VCaP (cell line): Measurements from ENCODE around the gene FCER1A.

ENCODE experiments used
- H3K27ac ChIP-seq: fragments of 450-650 bp; 2 replicates; pipeline ENCODE4 v1.5.1; 2017
- TF ChIP-seq, protein P1 (sequence below): fragments of 450-650 bp; conservative IDR thresholded peaks from 2 replicates; pipeline ENCODE4 v1.5.1; 2017; ENCODE audit warnings: mild to moderate bottlenecking, moderate library complexity

FCER1A gene

GRCh38 chr1:159302095-159302494, at the start of gene FCER1A:
TSS of gene FCER1A (plus strand) at chr1:159302336. CDS start at chr1:159302365, 29 bp downstream.
- TF ChIP-seq, protein P1, sequence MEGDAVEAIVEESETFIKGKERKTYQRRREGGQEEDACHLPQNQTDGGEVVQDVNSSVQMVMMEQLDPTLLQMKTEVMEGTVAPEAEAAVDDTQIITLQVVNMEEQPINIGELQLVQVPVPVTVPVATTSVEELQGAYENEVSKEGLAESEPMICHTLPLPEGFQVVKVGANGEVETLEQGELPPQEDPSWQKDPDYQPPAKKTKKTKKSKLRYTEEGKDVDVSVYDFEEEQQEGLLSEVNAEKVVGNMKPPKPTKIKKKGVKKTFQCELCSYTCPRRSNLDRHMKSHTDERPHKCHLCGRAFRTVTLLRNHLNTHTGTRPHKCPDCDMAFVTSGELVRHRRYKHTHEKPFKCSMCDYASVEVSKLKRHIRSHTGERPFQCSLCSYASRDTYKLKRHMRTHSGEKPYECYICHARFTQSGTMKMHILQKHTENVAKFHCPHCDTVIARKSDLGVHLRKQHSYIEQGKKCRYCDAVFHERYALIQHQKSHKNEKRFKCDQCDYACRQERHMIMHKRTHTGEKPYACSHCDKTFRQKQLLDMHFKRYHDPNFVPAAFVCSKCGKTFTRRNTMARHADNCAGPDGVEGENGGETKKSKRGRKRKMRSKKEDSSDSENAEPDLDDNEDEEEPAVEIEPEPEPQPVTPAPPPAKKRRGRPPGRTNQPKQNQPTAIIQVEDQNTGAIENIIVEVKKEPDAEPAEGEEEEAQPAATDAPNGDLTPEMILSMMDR = no peak
- no peak within 1 kb of the TSS for H3K27ac ChIP-seq

GRCh38 chr1:159261311-159261710, 40.8 kb upstream of the FCER1A start:
- H3K27ac ChIP-seq = no peak overlapping the region
- TF ChIP-seq, protein P1 = no peak

DNA sequence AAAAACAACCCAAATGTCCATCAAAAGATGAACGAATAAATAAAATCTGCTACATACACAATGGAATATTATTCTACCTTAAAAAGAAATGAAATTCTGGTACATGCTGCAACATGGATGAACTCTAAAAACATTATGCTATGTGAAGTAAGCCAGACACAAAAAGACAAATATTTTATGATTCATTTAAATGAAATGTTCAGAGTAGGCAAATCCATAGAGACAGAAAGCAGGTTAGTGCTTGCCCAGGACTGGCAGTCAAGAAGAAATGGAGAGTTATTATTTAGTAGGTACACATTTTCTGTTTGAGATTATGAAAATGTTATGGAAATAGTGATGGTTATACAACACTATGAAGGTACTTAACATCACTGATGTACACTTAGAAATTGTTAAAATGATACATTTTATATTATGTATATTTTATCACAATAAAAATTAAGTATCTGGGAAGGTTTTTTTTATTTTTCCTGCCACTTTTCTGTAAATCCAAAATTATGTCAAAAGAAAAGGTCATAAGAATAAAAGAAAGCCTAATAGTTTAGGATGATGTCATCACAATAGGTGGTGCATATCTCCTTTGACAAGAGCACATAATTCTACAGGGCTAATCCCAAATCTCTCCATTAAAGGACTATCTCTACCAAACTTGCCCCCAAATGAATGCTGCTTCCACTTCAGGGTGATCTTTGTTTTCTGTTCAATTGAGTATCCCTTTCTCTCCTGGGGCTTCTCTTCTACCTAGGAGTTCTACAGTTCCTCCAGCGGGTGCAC, 40.2 kb upstream of the FCER1A start:
- TF ChIP-seq, protein P1 = no peak
- H3K27ac ChIP-seq = no peak overlapping the region

DNA sequence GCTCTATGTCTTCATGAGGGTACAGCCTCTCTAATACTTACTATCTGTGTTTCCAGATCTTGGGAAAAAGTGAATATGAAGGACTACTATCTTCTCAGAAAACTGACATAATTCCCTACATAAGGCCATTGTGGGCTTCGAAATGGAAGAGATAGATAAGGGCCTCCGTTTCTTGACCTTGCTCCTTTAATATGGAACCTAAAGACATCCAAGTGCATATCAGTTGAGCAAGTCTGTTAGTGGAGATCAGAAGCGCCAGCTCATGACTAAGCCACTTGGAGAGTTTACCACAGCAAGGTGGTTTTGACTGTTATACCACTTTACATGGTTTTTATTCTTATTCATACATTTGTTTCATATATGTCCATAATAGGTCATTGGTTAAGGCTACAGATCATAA, 35.3 kb upstream of the FCER1A start:
- TF ChIP-seq, protein P1 = no peak

GRCh38 chr1:159274631-159275030, 27.5 kb upstream of the FCER1A start:
- no peak overlapping the region for H3K27ac ChIP-seq
- TF ChIP-seq, protein P1 = no peak

More for the DNA sequence above, 35.3 kb upstream of the FCER1A start:
- H3K27ac ChIP-seq = no peak overlapping the region

- H3K27ac ChIP-seq = no peak overlapping the region
- TF ChIP-seq, protein P1 = no peak
Observed at GRCh38 chr1:159275891-159276290, 26.2 kb upstream of the FCER1A start.

DNA sequence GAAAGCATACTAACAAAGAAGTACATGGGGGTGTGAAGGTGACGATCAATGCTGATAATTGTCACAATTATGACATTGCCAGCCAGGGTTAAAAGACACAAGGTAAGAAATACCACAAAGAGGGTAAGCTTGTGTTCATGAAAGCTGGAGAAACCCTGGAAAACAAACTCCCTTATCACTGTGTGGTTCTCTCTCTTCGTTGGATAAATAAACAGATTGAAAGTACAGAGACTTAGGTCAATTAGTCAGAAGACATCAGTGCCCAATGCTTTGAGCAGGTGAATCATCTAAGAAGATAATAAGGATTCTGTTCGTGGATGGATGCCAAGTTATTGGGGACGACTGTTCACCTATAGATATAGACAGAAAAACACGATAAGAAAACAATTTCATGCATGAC, 22.4 kb upstream of the FCER1A start:
- TF ChIP-seq, protein P1 = no peak
- no peak overlapping the region for H3K27ac ChIP-seq
